Measurements from ENCODE around the gene CYFIP1. TPM values are rescaled to one million over a fixed set of nuclear protein-coding genes. Genes with fewer than 3 reads are reported as not detected.

Gene CYFIP1
- total RNA-seq, 4 donors from 2014 or later, result 31.1 to 52.6 (median 37.4) TPM

DNA sequence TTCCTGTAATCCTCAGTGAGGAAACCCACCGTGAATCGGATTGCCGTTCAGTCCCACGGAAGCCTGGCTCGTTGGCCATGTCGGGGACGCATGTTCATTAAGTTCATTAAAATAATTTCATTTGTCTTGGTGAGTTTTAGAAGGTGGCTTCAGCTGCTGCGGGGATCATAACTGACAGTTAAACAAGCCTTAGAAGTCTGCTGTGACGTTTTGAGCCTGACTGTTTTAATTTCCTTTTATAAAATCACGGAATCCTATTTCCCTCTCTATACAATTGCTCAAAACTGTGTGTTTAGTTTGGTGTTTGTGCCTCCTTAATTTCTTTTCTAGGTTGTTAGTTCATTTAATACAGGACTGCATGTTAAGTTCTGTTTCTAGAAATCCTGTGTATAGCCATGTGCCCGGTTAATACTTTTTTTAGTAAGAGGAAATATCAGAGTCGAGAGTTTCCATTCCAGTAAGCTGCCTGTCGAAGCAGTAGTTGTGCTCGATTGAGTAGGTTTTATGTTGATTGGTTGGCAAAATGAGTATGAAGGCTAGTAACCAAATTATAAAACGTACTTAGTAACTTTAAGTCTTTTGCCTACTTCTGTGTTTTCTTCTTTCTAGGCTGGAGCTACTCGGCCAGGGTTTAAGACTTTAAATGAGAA, 141.0 kb downstream of the CYFIP1 start:
- intact Hi-C loops (cut with DNase I; ENCODE audit: low total_unique reads), result loop anchor here (5.0 to 10.0 kb wide), 2 partner anchors 146 to 198 kb away; partner anchors contain the start of genes CYFIP1 and TUBGCP5
- Histone ChIP-seq H3K27ac (peak overlapping the region; percentile 87 to 96 (median 91)), H3K27me3 (no peaks in the 10 kb centered on the region), H3K36me3 (no peaks in the 10 kb centered on the region), H3K4me3 (peak overlapping the region; percentile 70 to 77 (median 75)), H3K4me1 (peaks cover 17 to 20% of the 10 kb centered on the region in 2 donors), H3K9me3 (no peaks in the 10 kb centered on the region)
- in situ Hi-C loops (cut with MboI; ENCODE audit: low sequenced_read_pairs in 4 of 4), result loop anchor here in 1 of 4 donors (10.0 kb wide), 1 partner anchor 196 kb away; the partner anchor contains the start of gene TUBGCP5
- DNase-seq (no peak), ATAC-seq (peak in 1 of 2 donors; percentile 13)
- TF ChIP-seq, protein P1, sequence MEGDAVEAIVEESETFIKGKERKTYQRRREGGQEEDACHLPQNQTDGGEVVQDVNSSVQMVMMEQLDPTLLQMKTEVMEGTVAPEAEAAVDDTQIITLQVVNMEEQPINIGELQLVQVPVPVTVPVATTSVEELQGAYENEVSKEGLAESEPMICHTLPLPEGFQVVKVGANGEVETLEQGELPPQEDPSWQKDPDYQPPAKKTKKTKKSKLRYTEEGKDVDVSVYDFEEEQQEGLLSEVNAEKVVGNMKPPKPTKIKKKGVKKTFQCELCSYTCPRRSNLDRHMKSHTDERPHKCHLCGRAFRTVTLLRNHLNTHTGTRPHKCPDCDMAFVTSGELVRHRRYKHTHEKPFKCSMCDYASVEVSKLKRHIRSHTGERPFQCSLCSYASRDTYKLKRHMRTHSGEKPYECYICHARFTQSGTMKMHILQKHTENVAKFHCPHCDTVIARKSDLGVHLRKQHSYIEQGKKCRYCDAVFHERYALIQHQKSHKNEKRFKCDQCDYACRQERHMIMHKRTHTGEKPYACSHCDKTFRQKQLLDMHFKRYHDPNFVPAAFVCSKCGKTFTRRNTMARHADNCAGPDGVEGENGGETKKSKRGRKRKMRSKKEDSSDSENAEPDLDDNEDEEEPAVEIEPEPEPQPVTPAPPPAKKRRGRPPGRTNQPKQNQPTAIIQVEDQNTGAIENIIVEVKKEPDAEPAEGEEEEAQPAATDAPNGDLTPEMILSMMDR (IDR thresholded peaks at IDR 0.05 in 4 of 5, conservative IDR thresholded peaks at IDR 0.05 in 1 of 5), result no peak
- TF ChIP-seq POLR2A (IDR thresholded peaks at IDR 0.05), result no peak

DNA sequence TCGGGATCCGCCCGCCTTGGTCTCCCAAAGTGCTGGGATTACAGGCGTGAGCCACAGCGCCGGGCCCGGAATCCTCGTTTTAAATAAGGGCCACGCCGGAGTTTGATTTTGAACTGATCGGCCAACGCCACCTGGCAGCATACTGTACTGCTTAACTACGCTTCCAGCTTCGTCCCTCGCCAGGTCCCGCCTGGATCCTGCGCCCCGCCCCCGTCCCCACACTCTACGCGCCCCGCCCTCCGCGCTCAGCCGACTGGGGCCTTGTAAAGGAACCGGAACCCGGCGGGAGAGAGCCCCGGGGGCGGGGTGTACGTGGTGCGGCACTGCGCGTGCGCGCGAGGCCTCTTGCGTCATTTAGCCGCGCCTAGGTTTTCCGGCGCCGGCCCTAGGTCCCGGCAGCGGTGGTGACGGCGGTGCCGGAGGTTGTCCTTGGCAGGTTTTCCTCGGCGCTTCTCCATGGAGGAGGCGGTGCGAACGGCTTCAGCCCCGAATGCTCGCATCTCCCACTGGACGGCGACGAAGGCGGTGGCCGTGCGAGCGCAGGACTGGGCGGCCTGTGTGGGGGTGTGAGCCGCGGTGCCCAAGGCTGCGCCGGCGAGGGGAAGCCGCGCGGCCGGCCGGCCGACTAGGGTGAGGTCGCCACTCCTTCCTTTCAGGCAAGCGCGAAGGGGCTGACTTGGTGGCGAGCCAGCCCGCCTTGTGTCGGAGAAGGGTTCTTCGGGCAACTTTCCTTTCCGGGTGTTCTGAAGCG, 141.7 kb downstream of the CYFIP1 start, which contains the start of gene NIPA2:
TSS of gene NIPA2 (plus strand) at position 375 of the 751 bp plus-strand sequence. CDS start 13,066 bp downstream, outside the sequence.
- no peaks in the 10 kb centered on the region for H3K36me3 ChIP-seq
- TF ChIP-seq, protein P1 (IDR thresholded peaks at IDR 0.05 in 4 of 5, conservative IDR thresholded peaks at IDR 0.05 in 1 of 5), result peak in 1 of 5 experiments; percentile 22
- TF ChIP-seq POLR2A (IDR thresholded peaks at IDR 0.05), result peak; percentile 89 to 91
- peak within 1 kb of the TSS; percentile 87 to 96 (median 91) for H3K27ac ChIP-seq
- in situ Hi-C loops (cut with MboI; ENCODE audit: low sequenced_read_pairs in 4 of 4) (loop anchor here in 1 of 4 donors (10.0 kb wide), 1 partner anchor 196 kb away; the partner anchor contains the start of gene TUBGCP5), intact Hi-C loops (cut with DNase I; ENCODE audit: low total_unique reads) (loop anchor here (1.0 to 10.0 kb wide), 3 partner anchors 52 to 199 kb away; partner anchors contain the start of genes CYFIP1, NIPA1 and TUBGCP5)
- no peaks in the 10 kb centered on the region for H3K27me3 ChIP-seq
- DNase-seq, result peak; percentile 94 to 98
- H3K4me1 ChIP-seq, result peaks cover 17 to 20% of the 10 kb centered on the region in 2 donors
- H3K4me3 ChIP-seq, result peak within 1 kb of the TSS; percentile 70 to 77 (median 75)
- peak; percentile 95 to 97 for ATAC-seq
- no peaks in the 10 kb centered on the region for H3K9me3 ChIP-seq

DNA sequence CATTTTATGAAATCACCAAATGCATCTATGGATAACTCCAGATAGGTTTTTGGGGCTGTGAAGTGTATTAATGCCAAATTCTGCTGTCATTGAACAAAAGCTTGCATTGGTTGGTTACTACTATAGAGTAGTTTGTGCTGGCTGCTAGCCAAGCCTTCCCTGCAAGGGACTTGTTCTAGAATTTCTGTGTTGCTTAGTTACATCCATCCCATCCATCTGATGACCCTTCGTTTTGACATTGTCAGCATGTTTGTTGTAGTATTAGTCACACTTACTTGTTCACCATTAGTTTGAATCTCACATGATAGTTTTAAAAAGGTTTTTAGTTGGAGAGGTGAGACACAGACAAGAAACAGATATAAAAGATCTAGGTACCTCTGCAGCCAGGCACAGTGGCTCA, 148.7 kb downstream of the CYFIP1 start:
- Histone ChIP-seq H3K4me3 (no peak overlapping the region), H3K9me3 (no peaks in the 10 kb centered on the region), H3K4me1 (no peaks in the 10 kb centered on the region), H3K27ac (no peak overlapping the region), H3K36me3 (no peaks in the 10 kb centered on the region), H3K27me3 (no peaks in the 10 kb centered on the region)
- intact Hi-C loops (cut with DNase I; ENCODE audit: low total_unique reads), result loop anchor here (10.0 kb wide), 1 partner anchor 153 kb away; the partner anchor contains the start of gene CYFIP1
- no peak for DNase-seq
- ATAC-seq, result no peak
- TF ChIP-seq, protein P1 (IDR thresholded peaks at IDR 0.05 in 4 of 5, conservative IDR thresholded peaks at IDR 0.05 in 1 of 5), result no peak
- TF ChIP-seq POLR2A (IDR thresholded peaks at IDR 0.05), result no peak
- in situ Hi-C loops (cut with MboI; ENCODE audit: low sequenced_read_pairs in 4 of 4), result loop anchor here in 1 of 4 donors (10.0 kb wide), 1 partner anchor 203 kb away; the partner anchor contains the start of gene TUBGCP5

DNA sequence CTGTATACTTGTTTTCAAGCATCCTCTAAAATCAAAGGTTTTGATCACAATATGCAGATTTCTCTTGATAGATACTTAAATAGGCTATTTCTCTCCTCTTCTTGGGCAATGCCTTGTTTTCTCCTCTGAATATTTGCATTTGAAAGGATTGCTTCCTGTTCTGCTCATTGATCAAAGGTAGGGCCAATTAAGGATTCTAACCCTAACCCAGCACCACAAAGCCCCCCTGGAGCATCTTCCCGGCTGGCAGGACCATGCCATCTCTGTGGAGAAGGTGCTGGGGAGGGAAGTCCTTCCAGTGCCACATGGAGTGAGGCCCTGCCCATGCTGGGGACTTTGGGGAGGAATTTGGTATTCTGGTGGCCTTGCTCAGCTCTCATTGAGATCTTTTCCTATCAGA, 153.0 kb downstream of the CYFIP1 start:
- H3K27ac ChIP-seq, result no peak overlapping the region
- in situ Hi-C loops (cut with MboI; ENCODE audit: low sequenced_read_pairs in 4 of 4) (no loop called here), intact Hi-C loops (cut with DNase I; ENCODE audit: low total_unique reads) (no loop called here)
- H3K9me3 ChIP-seq, result no peaks in the 10 kb centered on the region
- TF ChIP-seq POLR2A (IDR thresholded peaks at IDR 0.05), result no peak
- TF ChIP-seq, protein P1 (IDR thresholded peaks at IDR 0.05 in 4 of 5, conservative IDR thresholded peaks at IDR 0.05 in 1 of 5), result no peak
- DNase-seq (no peak), ATAC-seq (no peak)
- no peak overlapping the region for H3K4me3 ChIP-seq
- H3K4me1 ChIP-seq, result no peaks in the 10 kb centered on the region
- no peaks in the 10 kb centered on the region for H3K27me3 ChIP-seq
- H3K36me3 ChIP-seq, result peaks cover 0 to 37% of the 10 kb centered on the region in 2 donors

Measured in gastrocnemius medialis (tissue), 4 donors.